GM06990 (cell line): ENCODE results near the gene ALOX5.

Source experiments
- DNase-seq: peaks from one replicate; pipeline ENCODE4 v3.0.0-alpha.2; 2011; ENCODE audit not compliant: insufficient read length; ENCODE audit errors: extremely low read depth
- H3K27me3 ChIP-seq: replicated peaks from 2 replicates; pipeline ENCODE4 v1.6.0; 2011; ENCODE audit warnings: low read length; ENCODE audit not compliant: control insufficient read depth, insufficient read depth
- H3K36me3 ChIP-seq: 2 replicates; pipeline ENCODE4 v1.5.1; 2011; ENCODE audit warnings: low read length; ENCODE audit not compliant: control insufficient read depth, insufficient read depth
- H3K4me3 ChIP-seq: replicated peaks from 2 replicates; pipeline ENCODE4 v1.5.1; 2011; ENCODE audit warnings: low read depth, mild to moderate bottlenecking, control low read depth, low read length
- TF ChIP-seq, protein P1 (sequence below): IDR thresholded peaks from 2 replicates; pipeline ENCODE4 v1.5.1; 2011; ENCODE audit warnings: low read length, control low read depth, mild to moderate bottlenecking, inconsistent platforms; ENCODE audit not compliant: insufficient read depth, poor library complexity, severe bottlenecking

The ALOX5 gene

DNA sequence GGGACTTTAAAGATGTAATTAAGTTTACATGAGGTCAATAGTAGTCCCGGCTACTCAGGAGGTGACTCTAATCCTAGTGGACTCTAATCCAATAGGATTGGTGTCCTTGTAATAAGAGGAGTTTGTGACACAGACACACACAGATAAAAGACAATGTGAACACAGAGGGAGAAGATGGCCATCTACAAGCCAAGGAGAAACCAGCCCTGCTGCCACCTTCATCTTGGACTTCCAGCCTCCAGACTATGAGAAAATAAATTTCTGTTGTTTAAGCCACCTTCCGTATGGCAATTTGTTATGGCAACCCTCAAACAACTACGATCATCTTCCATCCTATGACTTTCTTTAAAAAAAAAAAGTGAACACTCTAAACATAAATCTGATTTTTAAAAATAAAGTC is 116.3 kb downstream of the ALOX5 start:
- peaks cover 1% of the 10 kb centered on the region for H3K36me3 ChIP-seq
- no peak for DNase-seq
- TF ChIP-seq, protein P1, sequence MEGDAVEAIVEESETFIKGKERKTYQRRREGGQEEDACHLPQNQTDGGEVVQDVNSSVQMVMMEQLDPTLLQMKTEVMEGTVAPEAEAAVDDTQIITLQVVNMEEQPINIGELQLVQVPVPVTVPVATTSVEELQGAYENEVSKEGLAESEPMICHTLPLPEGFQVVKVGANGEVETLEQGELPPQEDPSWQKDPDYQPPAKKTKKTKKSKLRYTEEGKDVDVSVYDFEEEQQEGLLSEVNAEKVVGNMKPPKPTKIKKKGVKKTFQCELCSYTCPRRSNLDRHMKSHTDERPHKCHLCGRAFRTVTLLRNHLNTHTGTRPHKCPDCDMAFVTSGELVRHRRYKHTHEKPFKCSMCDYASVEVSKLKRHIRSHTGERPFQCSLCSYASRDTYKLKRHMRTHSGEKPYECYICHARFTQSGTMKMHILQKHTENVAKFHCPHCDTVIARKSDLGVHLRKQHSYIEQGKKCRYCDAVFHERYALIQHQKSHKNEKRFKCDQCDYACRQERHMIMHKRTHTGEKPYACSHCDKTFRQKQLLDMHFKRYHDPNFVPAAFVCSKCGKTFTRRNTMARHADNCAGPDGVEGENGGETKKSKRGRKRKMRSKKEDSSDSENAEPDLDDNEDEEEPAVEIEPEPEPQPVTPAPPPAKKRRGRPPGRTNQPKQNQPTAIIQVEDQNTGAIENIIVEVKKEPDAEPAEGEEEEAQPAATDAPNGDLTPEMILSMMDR = no peak
- no peaks in the 10 kb centered on the region for H3K27me3 ChIP-seq
- no peak overlapping the region for H3K4me3 ChIP-seq

GRCh38 chr10:45491061-45491460 is 117.0 kb downstream of the ALOX5 start:
- Histone ChIP-seq H3K36me3 (peaks cover 1% of the 10 kb centered on the region), H3K27me3 (no peaks in the 10 kb centered on the region), H3K4me3 (no peak overlapping the region)
- DNase-seq = no peak
- TF ChIP-seq, protein P1 = no peak
